ENCODE results near the gene SLC26A8.
"Not testable (repeated sequence)": the region's sequence is repeated elsewhere in the genome, so short reads cannot be mapped to it uniquely, and the experiment has no call there.

SLC26A8 gene

DNA sequence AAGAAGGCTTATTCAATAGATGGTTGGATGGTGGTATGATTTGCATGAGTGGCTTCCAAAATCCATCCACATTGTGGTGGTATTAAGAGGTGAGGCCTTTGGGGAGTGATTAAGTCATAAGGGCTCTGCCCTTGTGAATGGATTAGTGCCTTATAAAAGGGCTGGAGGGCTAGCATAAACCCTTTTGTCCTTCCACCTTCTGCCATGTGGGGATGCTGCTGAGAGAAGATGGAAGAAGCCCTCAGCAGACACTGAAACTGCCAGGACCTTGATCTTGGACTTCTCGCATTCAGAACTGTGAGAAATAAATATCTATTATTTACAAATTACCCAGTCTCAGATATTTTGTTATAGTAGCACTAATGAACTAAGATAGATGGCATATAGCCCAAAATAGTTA, 75.7 kb downstream of the SLC26A8 start:
- DNase-seq (ENCODE audit: low read depth, low spot score): no peak

DNA sequence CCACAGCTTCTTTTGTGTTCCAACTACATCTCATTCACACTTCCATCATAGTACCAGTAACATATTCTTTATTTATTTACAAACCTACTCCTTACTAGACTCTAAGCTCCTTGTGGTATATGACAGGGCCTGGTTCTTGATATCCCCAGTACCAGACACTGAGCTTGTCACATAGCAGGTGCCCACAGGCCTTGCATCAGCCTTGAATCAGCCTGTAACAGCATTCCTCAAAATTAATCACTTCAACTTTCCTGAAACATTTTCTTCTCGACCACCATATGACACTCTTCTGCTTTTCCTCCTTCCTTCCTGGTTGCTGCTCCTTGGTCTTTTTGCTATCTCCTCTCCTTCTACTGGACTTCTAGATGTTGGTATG, 78.8 kb downstream of the SLC26A8 start:
- no peak for DNase-seq (ENCODE audit: low read depth, low spot score)

DNA sequence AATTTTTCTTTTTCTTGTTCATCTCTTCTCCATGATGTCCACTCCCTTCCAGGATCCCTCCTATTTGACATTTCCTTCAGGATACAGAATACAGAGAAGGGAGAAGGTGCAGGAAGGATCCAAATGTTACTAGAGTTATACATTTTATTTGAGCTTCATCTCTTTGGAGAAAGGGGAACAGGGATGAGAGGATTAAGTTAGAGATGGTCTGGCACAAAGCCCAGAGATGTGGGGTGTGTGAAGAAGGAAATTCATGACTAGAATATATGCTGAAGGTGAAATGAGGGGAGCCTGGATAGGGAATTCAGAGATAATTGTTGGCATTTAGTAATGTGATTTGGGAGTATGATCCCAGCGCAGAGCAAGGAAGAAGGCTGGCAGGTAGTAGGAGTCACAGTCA, 81.1 kb downstream of the SLC26A8 start:
- no peak for DNase-seq (ENCODE audit: low read depth, low spot score)

DNA sequence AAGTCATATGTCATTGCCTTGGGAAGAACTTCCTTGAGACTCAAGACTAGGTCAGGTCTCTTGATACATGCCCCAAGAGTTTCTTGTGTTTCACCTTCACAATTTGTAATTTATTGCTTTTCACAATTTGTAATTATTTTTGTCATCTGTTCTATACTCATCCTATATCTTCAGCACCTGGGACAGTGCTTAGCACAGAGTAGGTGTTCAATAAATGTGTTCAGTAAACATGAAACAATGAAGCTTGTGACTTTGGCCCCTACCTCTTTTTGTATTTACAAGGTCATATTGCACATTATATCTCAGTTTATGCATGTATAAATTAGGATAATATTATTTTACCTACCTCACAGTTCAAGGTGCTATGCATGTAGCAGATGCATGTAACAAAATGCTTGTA, 82.1 kb downstream of the SLC26A8 start:
- no peak for DNase-seq (ENCODE audit: low read depth, low spot score)

DNA sequence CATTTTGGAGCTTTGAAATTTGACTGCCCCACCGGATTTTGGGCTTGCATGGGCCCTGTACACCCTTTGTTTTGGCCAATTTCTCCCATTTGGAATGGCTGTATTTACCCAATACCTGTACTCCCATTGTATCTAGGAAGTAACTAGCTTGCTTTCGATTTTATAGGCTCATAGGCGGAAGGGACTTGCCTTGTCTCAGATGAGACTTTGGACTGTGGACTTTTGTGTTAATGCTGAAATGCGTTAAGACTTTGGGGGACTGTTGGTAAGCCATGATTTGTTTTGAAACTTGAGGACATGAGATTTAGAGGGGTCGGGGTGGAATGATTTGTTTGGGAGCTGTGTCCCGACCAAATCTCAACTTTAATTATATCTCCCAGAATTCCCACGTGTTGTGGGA, 83.3 kb downstream of the SLC26A8 start:
- DNase-seq (ENCODE audit: low read depth, low spot score): not testable (repeated sequence)

DNA sequence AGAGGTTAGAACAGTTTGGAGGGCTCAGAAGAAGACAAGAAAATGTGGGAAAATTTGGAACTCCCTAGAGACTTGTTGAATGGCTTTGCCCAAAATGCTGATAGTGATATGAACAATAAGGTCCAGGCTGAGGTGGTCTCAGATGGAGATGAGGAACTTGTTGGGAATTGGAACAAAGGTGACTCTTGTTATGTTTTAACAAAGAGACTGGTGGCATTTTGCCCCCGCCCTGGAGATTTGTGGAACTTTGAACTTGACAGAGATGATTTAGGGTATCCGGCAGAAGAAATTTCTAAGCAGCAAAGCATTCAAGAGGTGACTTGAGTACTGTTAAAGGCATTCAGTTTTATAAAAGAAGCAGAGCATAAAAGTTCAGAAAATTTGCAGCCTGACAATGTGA, 84.4 kb downstream of the SLC26A8 start:
- not testable (repeated sequence) for DNase-seq (ENCODE audit: low read depth, low spot score)

DNA sequence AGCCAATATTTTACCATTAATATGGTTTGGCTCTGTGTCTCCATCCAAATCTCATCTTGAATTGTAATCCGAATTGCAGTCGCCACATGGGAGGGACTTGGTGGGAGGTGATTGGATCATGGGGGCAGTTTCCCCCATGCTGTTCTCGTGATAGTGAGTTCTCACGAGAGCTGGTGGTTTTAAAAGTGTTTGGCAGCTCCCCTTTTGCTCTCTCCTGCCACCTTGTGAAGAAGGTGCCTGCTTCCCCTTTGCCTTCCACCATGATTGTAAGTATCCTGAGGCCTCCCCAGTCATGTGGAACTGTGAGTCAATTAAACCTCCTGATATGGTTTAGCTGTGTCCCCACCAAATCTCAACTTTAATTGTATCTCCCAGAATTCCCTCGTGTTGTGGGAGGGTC, 85.2 kb downstream of the SLC26A8 start:
- not testable (repeated sequence) for DNase-seq (ENCODE audit: low read depth, low spot score)

DNA sequence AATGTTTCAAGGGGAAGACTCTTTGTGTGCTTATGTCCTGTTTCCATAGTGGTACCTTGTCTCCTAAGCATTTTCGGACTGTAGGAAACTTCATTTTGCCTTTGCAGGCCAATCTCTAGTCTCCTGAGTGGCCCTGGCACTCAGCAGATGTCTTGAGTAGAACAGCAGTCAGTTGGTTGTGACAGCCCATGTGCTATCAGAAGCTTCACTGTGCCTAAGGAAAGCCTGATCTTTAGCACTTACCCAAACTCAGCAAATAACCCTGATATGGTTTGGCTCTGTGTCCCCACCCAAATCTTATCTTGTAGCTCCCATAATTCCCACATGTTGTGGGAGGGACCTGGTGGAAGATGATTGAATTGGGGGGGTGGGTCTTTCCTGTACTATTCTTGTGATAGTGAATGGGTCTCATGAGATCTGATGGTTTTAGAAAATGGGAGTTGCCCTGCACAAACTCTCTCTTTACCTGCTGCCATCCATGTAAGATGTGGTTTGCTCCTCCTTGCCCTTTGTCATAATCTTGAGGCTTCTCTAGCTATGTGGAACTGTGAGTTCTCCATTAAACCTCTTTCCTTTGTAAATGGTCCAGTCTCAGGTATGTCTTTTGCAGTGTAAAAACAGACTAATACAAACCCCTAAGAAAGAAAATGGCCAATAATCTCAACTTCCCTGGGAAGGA, 87.6 kb downstream of the SLC26A8 start:
- no peak for DNase-seq (ENCODE audit: low read depth, low spot score)

DNA sequence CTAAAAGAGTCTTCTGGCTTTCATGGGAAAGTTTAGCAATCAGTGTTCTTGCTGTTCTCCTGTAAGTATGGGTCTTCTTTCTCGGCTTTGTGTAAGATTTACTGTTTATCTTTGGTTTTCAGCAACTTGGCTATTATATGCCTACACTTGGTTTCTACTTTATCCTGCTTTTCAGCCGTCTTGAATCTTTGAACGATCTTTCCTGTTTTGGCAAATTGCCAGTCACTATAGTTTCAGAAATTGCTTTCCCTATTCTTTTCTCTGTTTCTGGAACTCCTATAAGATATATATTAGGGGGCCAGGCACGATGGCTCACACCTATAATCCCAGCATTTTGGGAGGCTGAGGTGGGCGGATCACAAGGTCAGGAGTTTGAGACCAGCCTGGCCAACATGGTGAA, 89.0 kb downstream of the SLC26A8 start:
- DNase-seq (ENCODE audit: low read depth, low spot score): no peak

DNA sequence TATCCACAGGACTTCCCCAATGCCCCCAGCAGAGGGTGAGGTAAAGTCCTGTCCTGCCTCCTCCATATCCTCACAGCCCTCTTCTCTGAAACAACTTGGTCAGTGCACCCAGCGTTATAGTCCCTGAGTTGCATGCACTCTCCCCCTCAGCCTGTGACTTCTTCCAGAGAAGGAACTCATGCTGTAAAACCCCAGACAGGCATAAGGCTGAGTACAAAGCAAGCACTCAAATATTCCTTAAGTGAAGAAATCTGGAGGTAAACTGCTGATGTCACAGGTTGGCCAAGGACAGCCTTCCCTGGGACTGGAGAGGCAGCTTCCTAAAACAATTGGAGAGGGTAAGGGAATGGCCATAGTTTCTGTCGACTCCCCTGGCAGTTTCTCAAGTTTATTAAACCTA, 90.6 kb downstream of the SLC26A8 start:
- no peak for DNase-seq (ENCODE audit: low read depth, low spot score)

DNA sequence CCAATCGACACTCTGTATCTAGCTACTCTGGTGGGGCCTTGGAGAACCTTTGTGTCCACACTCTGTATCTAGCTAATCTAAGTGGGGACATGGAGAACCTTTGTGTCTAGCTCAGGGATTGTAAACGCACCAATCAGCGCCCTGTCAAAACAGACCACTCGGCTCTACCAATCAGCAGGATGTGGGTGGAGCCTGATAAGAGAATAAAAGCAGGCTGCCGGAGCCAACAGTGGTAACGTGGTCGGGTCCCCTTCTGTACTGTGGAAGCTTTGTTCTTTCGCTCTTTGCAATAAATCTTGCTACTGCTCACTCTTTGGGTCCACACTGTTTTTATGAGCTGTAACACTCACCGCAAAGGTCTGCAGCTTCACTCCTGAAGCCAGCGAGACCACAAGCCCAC, 92.6 kb downstream of the SLC26A8 start:
- not testable (repeated sequence) for DNase-seq (ENCODE audit: low read depth, low spot score)

DNA sequence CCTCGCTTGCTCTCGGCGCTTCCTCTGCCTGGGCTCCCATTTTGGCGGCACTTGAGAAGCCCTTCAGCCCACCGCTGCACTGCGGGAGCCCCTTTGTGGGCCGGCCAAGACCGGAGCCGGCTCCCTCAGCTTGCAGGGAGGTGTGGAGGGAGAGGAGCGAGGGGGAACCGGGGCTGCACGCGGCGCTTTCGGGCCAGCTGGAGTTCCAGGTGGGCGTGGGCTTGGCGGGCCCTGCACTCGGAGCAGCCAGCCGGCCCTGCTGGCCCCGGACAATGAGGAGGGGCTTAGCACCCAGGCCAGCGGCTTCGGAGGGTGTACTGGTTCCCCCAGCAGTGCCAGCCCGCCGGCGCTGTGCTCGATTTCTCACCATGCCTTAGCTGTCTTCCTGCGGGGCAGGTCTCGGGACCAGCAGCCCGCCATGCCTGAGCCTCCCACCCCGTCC, 93.3 kb downstream of the SLC26A8 start:
- DNase-seq (ENCODE audit: low read depth, low spot score): no peak

DNA sequence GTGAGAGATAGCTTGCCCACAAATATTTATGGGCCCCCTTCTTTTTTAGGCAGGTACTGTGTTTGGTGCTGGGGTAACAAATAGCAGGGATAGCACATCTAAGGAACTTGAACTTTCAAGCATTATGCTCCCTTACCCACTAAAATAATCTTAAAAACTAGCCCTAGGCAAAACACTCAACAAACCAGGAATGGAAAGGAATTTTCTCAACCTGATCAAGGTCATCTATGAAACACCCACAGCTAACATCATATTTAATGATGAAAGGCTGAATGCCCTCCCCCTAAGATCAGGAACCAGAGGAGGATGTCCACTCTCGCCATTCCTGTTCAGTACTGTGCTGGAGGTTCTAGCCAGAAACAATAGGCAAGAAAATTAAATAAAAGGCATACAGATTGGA, 94.8 kb downstream of the SLC26A8 start:
- no peak for DNase-seq (ENCODE audit: low read depth, low spot score)

DNA sequence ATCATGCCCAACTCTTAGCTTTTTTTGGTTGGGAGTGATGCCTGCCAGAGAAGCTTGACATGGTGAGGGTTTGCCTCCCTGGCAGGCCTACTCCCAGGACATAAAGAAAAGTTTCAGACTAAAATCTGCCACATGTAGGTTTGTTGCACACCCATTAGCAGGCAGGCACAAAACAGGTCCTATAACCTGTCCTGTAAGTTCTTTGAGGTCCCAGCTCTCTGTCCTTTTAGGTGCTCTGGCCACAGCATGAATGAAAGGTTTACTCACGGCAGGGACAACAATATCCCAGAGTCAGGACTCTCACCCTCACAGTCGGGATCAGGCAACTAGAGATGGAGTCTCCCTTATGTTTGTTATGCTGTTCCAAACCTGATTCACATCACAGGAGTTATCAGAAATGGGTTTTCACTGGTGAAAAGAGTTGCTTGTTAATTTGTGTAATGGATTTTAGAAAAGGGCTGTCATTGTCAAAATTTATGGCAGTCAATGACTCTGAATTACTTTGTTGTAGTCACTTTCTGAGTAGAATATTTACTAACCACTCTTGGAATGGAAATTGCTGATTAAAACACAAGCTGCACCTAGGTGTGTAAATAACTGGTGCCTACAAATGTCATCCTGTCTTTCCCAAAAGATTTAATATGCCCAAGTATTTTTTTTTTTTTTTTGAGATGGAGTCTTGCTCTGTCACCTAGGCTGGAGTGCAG, 97.8 kb downstream of the SLC26A8 start:
- no peak for DNase-seq (ENCODE audit: low read depth, low spot score)

DNA sequence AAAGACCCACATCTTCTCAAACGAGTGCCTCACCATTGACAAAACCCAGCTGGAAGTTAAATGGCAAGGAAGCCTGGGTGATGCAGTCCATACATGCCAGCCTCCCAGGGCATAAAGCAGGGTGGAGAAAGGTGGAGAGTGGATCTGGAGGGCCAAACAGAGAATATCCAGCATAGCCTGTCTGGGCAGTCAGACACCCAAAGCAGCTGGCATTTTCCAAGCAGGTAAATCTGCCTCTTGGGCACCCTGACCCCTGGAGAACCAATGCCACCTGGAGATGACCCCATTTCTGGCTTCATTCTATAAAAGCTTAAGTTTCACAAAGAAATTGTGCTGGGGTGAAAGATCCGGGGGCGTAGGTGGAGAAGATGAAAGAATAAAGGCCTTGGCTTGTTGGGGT, 98.5 kb downstream of the SLC26A8 start:
- DNase-seq (ENCODE audit: low read depth, low spot score): no peak

DNA sequence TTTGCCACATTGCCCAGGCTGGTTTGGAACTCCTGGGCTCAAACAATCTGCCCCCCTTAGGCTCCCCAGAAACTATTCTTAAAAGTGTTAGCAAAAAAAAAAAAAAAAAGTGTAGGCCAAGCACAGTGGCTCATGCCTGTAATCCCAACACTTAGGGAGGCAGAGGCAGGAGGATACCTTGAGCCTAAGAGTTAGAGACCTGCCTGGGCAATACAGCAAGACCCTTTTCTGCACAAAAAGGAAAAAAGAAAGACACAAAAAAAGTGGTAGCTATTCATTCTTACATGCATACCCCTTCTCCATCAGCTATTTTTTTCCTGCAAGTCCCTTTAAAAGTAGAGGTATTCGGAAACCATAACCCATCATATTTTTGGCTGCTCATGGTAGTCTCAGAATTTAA, 100.3 kb downstream of the SLC26A8 start:
- DNase-seq (ENCODE audit: low read depth, low spot score): no peak

DNA sequence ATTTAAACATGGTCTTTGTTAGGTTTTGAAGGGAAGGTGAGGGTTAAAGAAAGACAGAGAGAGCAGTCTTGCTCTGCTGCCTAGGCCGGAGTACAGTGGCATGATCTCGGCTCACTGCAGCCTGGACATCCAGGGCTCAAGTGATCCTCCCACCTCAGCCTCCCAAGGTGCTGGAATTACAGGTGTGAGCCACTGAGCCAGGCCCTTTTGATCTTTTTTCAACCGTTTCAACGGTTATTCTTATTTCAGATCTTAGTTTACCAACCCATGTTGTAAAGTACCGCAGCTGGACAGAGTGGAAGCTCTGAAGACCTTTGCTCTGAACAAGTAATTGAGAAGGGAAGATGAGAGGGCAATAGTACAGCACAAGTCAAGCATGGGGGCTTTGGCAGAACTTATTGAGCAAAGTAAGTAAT, 102.3 kb downstream of the SLC26A8 start:
- DNase-seq (ENCODE audit: low read depth, low spot score): no peak

DNA sequence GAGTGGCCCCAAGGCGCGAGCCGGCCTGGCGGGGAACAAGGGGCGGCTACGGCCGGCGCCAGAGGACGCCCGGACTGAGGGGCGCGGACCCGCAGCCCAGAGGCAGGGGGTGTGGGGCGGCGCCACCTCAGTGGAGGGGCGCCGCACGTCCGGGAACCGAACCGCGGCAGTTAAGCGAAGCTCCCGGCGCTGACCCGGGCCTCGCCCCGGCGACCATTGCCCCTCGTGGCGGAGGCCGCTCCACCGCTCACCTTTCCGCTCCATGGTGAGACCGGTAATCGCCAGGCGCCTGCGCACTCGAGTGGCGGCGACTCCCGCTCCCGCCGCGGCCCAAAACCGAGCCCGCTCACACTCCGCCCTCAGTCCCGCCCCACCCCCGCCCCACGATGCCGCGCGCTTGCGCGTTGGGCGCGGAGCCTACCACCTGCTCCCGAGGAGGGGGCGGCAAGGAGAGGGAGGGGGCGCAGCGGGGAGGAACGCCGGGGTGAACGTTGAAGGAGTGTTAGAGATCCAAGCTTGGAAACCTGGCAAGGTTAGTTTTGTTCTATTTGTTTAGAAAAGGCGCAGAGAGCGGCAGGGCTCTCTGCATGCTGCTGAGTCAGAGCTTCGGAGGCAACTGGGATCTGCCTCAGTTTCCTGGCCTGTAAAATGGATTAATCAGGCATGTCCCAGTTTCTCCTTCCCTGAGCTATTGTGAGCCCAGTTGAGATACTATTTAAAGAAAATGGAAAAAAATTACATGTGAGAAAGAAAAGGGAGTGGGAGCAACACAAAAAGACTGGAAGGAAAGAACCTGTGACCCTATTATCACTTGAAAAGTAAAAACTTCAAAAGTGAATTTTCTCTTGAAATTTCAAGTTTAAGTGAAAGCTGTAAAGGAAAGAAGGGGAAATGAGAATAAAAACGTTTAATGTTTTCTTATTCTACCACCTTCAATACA, 103.4 kb downstream of the SLC26A8 start, which contains the start of gene SRPK1:
SRPK1 (minus strand) TSS at position 306 of the 940 bp plus-strand sequence; CDS start at position 264, 42 bp downstream.
- DNase-seq (ENCODE audit: low read depth, low spot score): no peak

DNA sequence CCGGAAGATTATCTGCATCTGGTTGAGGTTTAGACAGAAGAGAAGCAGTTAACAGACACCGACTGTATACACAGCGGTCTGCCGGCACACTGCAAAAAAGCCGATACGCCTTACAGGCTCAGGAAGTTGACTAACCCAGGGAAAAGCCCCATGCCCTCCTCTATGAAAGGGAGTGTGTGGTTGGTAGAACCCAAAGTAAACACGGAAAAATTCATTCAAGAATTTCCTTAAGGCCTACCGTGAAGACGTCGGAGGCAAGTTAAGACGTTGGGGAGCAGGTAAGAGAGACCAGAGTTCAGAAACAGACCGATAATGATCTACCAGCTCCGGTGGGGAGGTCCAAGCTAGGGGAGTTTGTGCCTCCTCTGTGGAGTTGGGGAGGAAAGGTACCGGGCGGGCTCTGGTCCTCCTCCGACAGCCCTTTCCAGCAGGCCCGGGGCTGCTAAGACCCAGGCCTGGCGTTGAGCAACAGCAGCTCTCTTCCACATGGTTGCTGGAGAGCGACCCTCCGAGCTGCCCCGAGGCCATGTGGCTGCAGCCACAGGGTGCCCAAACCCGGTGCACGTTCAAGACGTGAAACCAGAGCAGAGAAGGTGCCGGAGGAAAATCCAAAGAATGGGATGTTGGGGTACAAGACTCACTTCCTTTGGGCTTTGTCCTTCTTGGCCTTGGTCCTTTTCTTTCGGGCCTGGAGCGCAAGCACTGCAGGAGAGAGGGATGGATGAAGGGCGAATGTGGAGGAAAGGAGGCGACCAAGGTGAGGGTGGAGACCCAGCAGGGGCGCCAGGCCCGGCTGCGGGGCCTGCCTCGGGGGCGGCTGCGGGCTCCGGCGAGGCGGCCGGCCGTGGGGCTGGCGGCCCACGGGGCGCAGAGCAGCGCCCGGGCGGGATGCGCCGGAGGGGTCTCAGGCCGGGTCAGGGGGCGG, 104.4 kb downstream of the SLC26A8 start:
- DNase-seq (ENCODE audit: low read depth, low spot score): no peak

DNA sequence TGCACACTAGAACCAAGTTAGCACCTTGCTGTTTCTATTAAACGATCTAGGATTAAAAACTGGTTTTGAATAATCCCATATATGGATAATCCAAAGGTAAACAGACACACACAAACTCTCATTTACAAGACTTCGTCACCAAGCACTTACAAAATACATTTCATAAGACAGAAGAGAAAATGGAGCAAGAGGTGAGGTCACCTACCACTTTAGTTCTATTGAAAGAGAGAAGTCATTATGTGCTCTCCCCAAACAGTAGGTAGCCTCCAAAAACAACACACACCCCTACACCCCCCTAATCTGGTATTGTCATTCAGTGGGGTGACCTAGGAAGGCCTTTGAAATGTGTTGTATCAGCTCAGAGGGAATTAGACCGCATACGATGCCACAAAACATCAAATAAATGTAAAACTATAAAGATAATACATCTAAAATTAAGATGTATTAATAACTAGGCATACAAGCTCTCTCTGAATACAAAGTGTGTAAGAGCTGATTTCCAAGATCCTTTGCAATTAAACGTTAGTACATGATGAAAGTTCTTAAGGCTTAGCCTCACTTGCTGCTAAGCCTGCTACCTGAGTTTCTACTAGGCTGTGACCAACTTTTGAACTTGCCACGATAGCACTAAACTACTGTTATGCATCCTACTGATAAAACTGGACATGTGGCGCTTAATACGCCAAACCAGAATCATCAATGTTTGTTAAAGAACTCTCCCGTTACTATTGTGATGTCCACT, 105.2 kb downstream of the SLC26A8 start:
- DNase-seq (ENCODE audit: low read depth, low spot score): no peak

Data from brain pericyte (primary cell).